OCI-LY1 (cell line): Measurements from ENCODE around the gene RBM20.
A peak's percentile ranks its signal among the peaks of the same experiment; 100 is the strongest.

Experiments
- H2AFZ ChIP-seq: fragments of 200-600 bp; sonication (generic), shearing (Covaris generic); 2 replicates; pipeline ENCODE4 v1.6.0; 2014; ENCODE audit warnings: antibody characterized with exemption, mild to moderate bottlenecking, low read length
- H3F3A ChIP-seq: fragments of 200-600 bp; sonication (generic), shearing (Covaris generic); 2 replicates; pipeline ENCODE4 v1.6.0; 2014; ENCODE audit warnings: mild to moderate bottlenecking, antibody characterized with exemption, low read length, moderate library complexity; ENCODE audit not compliant: insufficient read depth
- H3K27ac ChIP-seq: fragments of 200-600 bp; sonication (generic); 2 replicates; pipeline ENCODE4 v1.5.1; 2014; ENCODE audit warnings: low read length, mixed run types, mild to moderate bottlenecking, low read depth; ENCODE audit not compliant: poor library complexity, severe bottlenecking
- H3K27me3 ChIP-seq: fragments of 200-600 bp; sonication (generic); 2 replicates; pipeline ENCODE4 v1.6.0; 2014; ENCODE audit warnings: antibody characterized with exemption, mild to moderate bottlenecking, low read length, moderate library complexity; ENCODE audit not compliant: insufficient read depth
- H3K36me3 ChIP-seq: fragments of 200-600 bp; sonication (generic); 2 replicates; pipeline ENCODE4 v1.6.1; 2014; ENCODE audit warnings: mild to moderate bottlenecking, antibody characterized with exemption, low read length, moderate library complexity, mixed read lengths; ENCODE audit not compliant: insufficient read depth
- H3K4me1 ChIP-seq: fragments of 200-600 bp; sonication (generic); 2 replicates; pipeline ENCODE4 v1.5.1; 2014; ENCODE audit warnings: mild to moderate bottlenecking, low read length, moderate library complexity; ENCODE audit not compliant: insufficient read depth, severe bottlenecking
- H3K4me2 ChIP-seq: fragments of 200-600 bp; sonication (generic), shearing (Covaris generic); 2 replicates; pipeline ENCODE4 v1.6.1; 2014; ENCODE audit warnings: low read length
- H3K4me3 ChIP-seq: fragments of 200-600 bp; sonication (generic); 2 replicates; pipeline ENCODE4 v1.5.1; 2014; ENCODE audit warnings: low read length, low read depth, mild to moderate bottlenecking, mixed read lengths; ENCODE audit not compliant: poor library complexity, severe bottlenecking
- H3K79me2 ChIP-seq: fragments of 200-600 bp; shearing (Covaris generic); 2 replicates; pipeline ENCODE4 v1.6.1; 2016; ENCODE audit warnings: mixed run types, low read length, mixed read lengths; ENCODE audit not compliant: insufficient read depth
- H3K9ac ChIP-seq: fragments of 200-600 bp; sonication (generic), shearing (Covaris generic); 2 replicates; pipeline ENCODE4 v1.6.1; 2014; ENCODE audit warnings: mild to moderate bottlenecking, low read length, mixed read lengths
- H3K9me2 ChIP-seq: fragments of 200-600 bp; sonication (generic), shearing (Covaris generic); 2 replicates; pipeline ENCODE4 v1.6.1; 2014; ENCODE audit warnings: low read depth, mild to moderate bottlenecking, low read length, mixed read lengths
- H3K9me3 ChIP-seq: fragments of 200-600 bp; shearing (Covaris generic); 2 replicates; pipeline ENCODE4 v1.6.1; 2014; ENCODE audit warnings: low read length, mixed read lengths
- H4K20me1 ChIP-seq: fragments of 200-600 bp; sonication (generic), shearing (Covaris generic); 2 replicates; pipeline ENCODE4 v1.6.0; 2016; ENCODE audit warnings: mild to moderate bottlenecking, low read length; ENCODE audit not compliant: insufficient read depth
- CTCF ChIP-seq: fragments of 200-600 bp; sonication (generic), shearing (Covaris generic); IDR thresholded peaks from 2 replicates; pipeline ENCODE4 v1.5.1; 2017; ENCODE audit warnings: mild to moderate bottlenecking, antibody characterized with exemption, low read length, moderate library complexity, mixed read lengths
- EZH2 ChIP-seq: fragments of 200-600 bp; sonication (generic), shearing (Covaris generic); IDR thresholded peaks from 2 replicates; pipeline ENCODE4 v1.8.0; 2017; ENCODE audit warnings: borderline replicate concordance, mixed run types, mild to moderate bottlenecking, antibody characterized with exemption, low read length, moderate library complexity, mixed read lengths

RBM20 gene

DNA sequence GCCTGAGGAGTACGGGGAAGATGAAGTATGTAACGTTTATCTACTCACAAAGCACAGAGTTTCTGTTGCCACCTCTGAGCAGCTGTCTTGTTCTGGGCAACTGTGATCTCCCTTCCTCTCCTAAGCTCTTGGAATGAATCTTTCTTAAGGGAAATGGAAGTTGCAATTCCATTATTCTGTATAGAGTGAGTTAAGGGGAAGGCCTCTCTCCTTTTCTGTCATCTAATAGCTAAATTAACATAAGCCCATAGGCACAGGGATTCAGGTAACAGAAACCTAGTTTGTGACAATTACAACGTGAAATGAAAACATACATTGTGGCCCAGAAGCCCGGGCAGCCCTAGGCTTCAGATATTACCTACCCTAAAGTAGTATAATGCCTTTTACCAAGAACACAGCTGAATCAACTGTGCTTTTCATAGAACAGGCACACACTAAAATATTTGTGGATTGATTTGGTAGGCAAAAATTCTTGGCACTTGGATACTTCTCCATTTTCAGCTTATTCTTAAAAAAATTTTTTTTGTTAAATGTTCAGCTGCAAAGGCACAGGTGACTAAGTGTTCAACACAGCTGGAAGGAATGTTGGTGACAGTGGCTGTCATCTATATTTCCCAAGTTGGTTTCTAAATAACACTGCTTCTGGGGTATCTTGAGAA lies 223.8 kb downstream of the RBM20 start:
- Histone ChIP-seq H3K27ac (peak overlapping the region; percentile 98), H3K27me3 (no peaks in the 10 kb centered on the region), H2AFZ (no peak overlapping the region), H3K36me3 (peaks cover 1% of the 10 kb centered on the region; the same call in 1 of the 2 replicates), H3K9me2 (no peaks in the 10 kb centered on the region), H3K79me2 (peaks cover 5% of the 10 kb centered on the region), H3K4me2 (peak overlapping the region; percentile 57), H3F3A (peaks cover 4% of the 10 kb centered on the region; the same call in 1 of the 2 replicates), H3K9me3 (no peaks in the 10 kb centered on the region), H3K9ac (peak overlapping the region; percentile 62), H4K20me1 (no peaks in the 10 kb centered on the region), H3K4me1 (peaks cover 87% of the 10 kb centered on the region), H3K4me3 (peak overlapping the region; percentile 26)
- no peak for TF ChIP-seq EZH2
- TF ChIP-seq CTCF: no peak

DNA sequence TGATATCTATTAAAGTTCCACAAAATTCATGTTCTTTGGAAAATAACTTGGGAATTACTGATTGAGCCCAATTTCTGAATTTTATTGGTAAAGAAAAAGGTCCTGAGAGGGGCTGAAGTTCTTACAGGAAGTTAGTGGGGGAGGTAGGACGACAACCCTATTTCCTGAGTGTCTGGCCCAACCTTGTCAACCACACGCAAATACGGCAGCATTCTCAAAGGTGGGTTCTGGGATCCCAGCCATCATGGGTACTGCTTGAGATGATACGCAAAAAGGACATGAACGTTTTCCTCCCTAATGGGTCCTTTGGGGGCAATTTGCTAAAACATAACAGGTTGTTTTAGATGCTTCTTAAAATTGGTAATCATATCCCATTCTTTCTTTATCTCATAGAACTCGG lies 224.8 kb downstream of the RBM20 start:
- H3K9me2 ChIP-seq: no peaks in the 10 kb centered on the region
- H3K36me3 ChIP-seq: peaks cover 5% of the 10 kb centered on the region; the same call in 1 of the 2 replicates
- no peaks in the 10 kb centered on the region for H3K27me3 ChIP-seq
- peak overlapping the region; percentile 22 for H3K4me3 ChIP-seq
- TF ChIP-seq EZH2: no peak
- no peak for TF ChIP-seq CTCF
- H3K4me1 ChIP-seq: peaks cover 78% of the 10 kb centered on the region
- peak overlapping the region; percentile 57 for H3K4me2 ChIP-seq
- no peaks in the 10 kb centered on the region for H4K20me1 ChIP-seq
- H3K79me2 ChIP-seq: peaks cover 16% of the 10 kb centered on the region
- no peak overlapping the region for H2AFZ ChIP-seq
- no peaks in the 10 kb centered on the region for H3K9me3 ChIP-seq
- H3F3A ChIP-seq: peaks cover 4% of the 10 kb centered on the region; the same call in 1 of the 2 replicates
- peak overlapping the region; percentile 62 for H3K9ac ChIP-seq
- H3K27ac ChIP-seq: peak overlapping the region; percentile 98

DNA sequence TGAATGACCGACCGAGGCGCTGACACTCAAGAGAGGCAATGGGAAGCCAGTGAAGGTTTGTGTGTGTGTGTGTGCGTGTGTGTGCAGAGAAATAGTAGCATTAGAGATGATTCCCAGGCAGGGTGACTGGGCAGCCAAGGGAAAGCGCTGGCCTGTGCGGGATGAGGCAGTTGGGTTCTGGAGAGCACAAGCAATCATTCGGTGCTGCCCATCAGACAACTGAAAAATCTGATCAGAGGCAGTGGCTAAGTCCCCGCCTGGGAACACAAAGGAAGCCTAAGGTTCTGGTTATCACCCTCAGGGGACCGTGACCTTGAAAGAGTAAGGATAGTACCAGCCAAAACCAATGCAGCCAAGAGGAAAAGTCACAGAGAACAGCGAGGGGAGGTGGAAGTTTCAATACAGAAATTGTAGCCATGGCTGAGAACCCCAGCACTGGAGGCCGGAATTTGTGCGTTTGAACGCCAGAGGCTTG lies 226.7 kb downstream of the RBM20 start:
- Histone ChIP-seq H3K4me3 (peak overlapping the region; percentile 88), H3K4me2 (peak overlapping the region; percentile 99), H3F3A (peaks cover 4% of the 10 kb centered on the region; the same call in 1 of the 2 replicates), H4K20me1 (no peaks in the 10 kb centered on the region), H3K27ac (peak overlapping the region; percentile 98), H3K4me1 (peaks cover 78% of the 10 kb centered on the region), H3K36me3 (peaks cover 11% of the 10 kb centered on the region), H3K9ac (peak overlapping the region; percentile 96), H3K9me2 (no peaks in the 10 kb centered on the region), H3K9me3 (no peaks in the 10 kb centered on the region), H3K79me2 (peaks cover 34% of the 10 kb centered on the region), H3K27me3 (no peaks in the 10 kb centered on the region), H2AFZ (no peak overlapping the region)
- TF ChIP-seq CTCF (no peak), EZH2 (no peak)
